K562 (cell line): ENCODE measurements around the gene IZUMO4. TPM values are rescaled to one million over a fixed set of nuclear protein-coding genes. Genes with fewer than 3 reads are reported as not detected.

ENCODE experiments used
- CBX5 ChIP-seq: IDR thresholded peaks from 2 replicates; pipeline ENCODE4 v1.6.1; 2014; ENCODE audit warnings: low read depth, borderline replicate concordance
- CCAR2 ChIP-seq: fragments of 200-400 bp; formaldehyde crosslinking; IDR thresholded peaks from 2 replicates; pipeline ENCODE4 v1.6.1; 2017; ENCODE audit warnings: mild to moderate bottlenecking, low read depth, low read length
- CHD2 ChIP-seq: IDR thresholded peaks from 2 replicates; pipeline ENCODE4 v1.6.1; 2011; ENCODE audit warnings: low read depth, low read length
- XRCC3 ChIP-seq: fragments of 450-650 bp; IDR thresholded peaks from 2 replicates; pipeline ENCODE4 v1.6.1; 2017; ENCODE audit warnings: mild to moderate bottlenecking, moderate library complexity
- YBX1 ChIP-seq: fragments of 450-650 bp; IDR thresholded peaks from 2 replicates; pipeline ENCODE4 v1.7.1; 2016; ENCODE audit warnings: mild to moderate bottlenecking
- polyA plus RNA-seq, 8 experiments: library from polyadenylated mRNA; depleted of rRNA in 4 of 8; stranded (reverse) in 5 of 8; unstranded in 3 of 8; fragments of >200 nt; fragmentation: Nextera tagmentation in 2 of 8; fragmentation: Illumina TruSeq in 1 of 8; extraction: Ambion mirVana in 2 of 8; extraction: Trizol in 1 of 8; gene quantifications; 2 replicates each; pipeline versions ENCODE4 v1.2.1 to v1.2.3, GENCODE V29; 2011 to 2014; ENCODE audit warnings: inconsistent platforms in 1 of 8, missing spikeins in 1 of 8
- total RNA-seq, 7 experiments: library from RNA; depleted of rRNA in 6 of 7; stranded (reverse); fragments of >200 nt in 6 of 7; fragmentation: Illumina TruSeq in 2 of 7; extraction: Trizol in 2 of 7; gene quantifications; 2 replicates each; pipeline versions ENCODE4 v1.2.1 to v1.2.3, GENCODE V29; 2011 to 2021; ENCODE audit warnings: low replicate concordance in 1 of 7
- TF ChIP-seq, protein P1 (sequence below), 2 experiments: fragments of 450-650 bp; IDR thresholded peaks; 2 replicates each; pipeline ENCODE4 v1.6.1; 2018; ENCODE audit warnings: mild to moderate bottlenecking in 2 of 2, low read depth in 1 of 2; ENCODE audit not compliant: partially characterized antibody in 2 of 2
- TF ChIP-seq, protein P2 (sequence below): fragments of 250-450 bp; sonication (Bioruptor Pico); IDR thresholded peaks from 2 replicates; pipeline ENCODE4 v1.5.0; 2020; ENCODE audit warnings: mild to moderate bottlenecking, borderline replicate concordance
- TF ChIP-seq, protein P3 (sequence below): sonication (generic); formaldehyde crosslinking; IDR thresholded peaks from 2 replicates; pipeline ENCODE4 v1.8.1; 2023; ENCODE audit warnings: mild to moderate bottlenecking, missing genetic modification reagents, moderate library complexity
- TF ChIP-seq, protein P4 (sequence below), 2 experiments: fragments of 250-450 bp in 1 of 2; fragments of 450-650 bp in 1 of 2; sonication (Bioruptor Pico) in 1 of 2; IDR thresholded peaks; 2 replicates each; pipeline versions ENCODE4 v1.6.1 to v1.8.0; 2016 to 2021; ENCODE audit warnings: mild to moderate bottlenecking in 2 of 2, moderate library complexity in 2 of 2, missing compliant biosample characterization in 1 of 2, missing genetic modification characterization in 1 of 2
- TF ChIP-seq, protein P5 (sequence below): sonication (generic); formaldehyde crosslinking; IDR thresholded peaks from 2 replicates; pipeline ENCODE4 v1.9.0; 2022; ENCODE audit warnings: mild to moderate bottlenecking, missing genetic modification reagents
- TF ChIP-seq, protein P6 (sequence below): sonication (generic); formaldehyde crosslinking; IDR thresholded peaks from 2 replicates; pipeline ENCODE4 v1.8.0; 2022; ENCODE audit warnings: missing genetic modification reagents, mild to moderate bottlenecking, moderate library complexity, borderline replicate concordance

Gene IZUMO4
- total and polyA plus RNA-seq, 9 of the 15 experiments (the other 6 are each of a cell fraction or from before 2014, with no cell fraction given), result 0.07 to 3.9 (median 1.2) TPM

DNA sequence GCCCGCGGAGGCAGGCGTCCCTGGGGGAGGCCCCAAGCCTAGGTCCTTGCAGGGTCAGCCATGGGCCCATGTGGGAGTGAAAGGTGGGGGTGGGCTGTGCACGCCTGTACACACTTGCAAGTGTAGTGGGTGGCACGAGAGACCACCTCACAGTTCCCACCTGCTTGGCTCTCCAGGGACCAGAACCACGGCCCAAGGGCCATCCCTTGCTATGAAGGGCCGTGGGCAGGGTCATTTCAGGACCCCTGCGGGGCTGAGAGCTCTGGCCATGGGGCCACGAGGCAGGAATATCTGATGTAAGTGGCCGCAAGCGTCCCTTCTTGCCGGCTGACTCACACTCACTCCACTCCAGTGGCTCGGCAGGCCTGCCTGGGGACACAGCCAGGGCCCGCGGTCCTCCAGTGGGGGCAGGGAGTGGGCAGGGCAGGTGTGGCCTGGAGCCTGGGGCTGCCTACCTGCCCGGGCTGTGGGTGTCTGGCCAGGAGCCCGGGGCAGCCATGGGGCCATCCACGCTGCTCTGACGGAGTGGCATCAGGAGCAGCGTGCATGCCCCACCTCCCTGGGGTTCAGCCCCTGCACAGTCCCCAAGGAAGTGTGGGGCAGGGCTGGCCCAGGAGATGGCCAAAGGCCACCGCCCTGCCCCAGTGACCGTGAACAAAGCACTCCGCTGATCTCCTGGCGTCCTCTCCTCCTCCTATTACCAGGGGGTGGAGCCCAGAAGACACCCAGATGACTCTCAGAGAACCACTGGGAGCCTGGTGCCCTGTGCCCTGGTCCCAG, 37.1 kb upstream of the IZUMO4 start (continued):
- TF ChIP-seq, protein P1, sequence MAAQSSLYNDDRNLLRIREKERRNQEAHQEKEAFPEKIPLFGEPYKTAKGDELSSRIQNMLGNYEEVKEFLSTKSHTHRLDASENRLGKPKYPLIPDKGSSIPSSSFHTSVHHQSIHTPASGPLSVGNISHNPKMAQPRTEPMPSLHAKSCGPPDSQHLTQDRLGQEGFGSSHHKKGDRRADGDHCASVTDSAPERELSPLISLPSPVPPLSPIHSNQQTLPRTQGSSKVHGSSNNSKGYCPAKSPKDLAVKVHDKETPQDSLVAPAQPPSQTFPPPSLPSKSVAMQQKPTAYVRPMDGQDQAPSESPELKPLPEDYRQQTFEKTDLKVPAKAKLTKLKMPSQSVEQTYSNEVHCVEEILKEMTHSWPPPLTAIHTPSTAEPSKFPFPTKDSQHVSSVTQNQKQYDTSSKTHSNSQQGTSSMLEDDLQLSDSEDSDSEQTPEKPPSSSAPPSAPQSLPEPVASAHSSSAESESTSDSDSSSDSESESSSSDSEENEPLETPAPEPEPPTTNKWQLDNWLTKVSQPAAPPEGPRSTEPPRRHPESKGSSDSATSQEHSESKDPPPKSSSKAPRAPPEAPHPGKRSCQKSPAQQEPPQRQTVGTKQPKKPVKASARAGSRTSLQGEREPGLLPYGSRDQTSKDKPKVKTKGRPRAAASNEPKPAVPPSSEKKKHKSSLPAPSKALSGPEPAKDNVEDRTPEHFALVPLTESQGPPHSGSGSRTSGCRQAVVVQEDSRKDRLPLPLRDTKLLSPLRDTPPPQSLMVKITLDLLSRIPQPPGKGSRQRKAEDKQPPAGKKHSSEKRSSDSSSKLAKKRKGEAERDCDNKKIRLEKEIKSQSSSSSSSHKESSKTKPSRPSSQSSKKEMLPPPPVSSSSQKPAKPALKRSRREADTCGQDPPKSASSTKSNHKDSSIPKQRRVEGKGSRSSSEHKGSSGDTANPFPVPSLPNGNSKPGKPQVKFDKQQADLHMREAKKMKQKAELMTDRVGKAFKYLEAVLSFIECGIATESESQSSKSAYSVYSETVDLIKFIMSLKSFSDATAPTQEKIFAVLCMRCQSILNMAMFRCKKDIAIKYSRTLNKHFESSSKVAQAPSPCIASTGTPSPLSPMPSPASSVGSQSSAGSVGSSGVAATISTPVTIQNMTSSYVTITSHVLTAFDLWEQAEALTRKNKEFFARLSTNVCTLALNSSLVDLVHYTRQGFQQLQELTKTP (IDR thresholded peaks at IDR 0.05; ENCODE audit: low read depth in 1 of 2, partially characterized antibody in 2 of 2), result peak; percentile 51 to 88
- TF ChIP-seq XRCC3 (no peak), YBX1 (no peak), CHD2 (no peak), CCAR2 (no peak), CBX5 (no peak)
- TF ChIP-seq, protein P2, sequence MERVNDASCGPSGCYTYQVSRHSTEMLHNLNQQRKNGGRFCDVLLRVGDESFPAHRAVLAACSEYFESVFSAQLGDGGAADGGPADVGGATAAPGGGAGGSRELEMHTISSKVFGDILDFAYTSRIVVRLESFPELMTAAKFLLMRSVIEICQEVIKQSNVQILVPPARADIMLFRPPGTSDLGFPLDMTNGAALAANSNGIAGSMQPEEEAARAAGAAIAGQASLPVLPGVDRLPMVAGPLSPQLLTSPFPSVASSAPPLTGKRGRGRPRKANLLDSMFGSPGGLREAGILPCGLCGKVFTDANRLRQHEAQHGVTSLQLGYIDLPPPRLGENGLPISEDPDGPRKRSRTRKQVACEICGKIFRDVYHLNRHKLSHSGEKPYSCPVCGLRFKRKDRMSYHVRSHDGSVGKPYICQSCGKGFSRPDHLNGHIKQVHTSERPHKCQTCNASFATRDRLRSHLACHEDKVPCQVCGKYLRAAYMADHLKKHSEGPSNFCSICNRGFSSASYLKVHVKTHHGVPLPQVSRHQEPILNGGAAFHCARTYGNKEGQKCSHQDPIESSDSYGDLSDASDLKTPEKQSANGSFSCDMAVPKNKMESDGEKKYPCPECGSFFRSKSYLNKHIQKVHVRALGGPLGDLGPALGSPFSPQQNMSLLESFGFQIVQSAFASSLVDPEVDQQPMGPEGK, result peak; percentile 48; the same call in 1 of the 2 replicates
- TF ChIP-seq, protein P3, sequence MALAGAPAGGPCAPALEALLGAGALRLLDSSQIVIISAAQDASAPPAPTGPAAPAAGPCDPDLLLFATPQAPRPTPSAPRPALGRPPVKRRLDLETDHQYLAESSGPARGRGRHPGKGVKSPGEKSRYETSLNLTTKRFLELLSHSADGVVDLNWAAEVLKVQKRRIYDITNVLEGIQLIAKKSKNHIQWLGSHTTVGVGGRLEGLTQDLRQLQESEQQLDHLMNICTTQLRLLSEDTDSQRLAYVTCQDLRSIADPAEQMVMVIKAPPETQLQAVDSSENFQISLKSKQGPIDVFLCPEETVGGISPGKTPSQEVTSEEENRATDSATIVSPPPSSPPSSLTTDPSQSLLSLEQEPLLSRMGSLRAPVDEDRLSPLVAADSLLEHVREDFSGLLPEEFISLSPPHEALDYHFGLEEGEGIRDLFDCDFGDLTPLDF (CRISPR knock-in tag), result no peak
- TF ChIP-seq, protein P4, sequence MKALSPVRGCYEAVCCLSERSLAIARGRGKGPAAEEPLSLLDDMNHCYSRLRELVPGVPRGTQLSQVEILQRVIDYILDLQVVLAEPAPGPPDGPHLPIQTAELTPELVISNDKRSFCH (CRISPR knock-in tag; IDR thresholded peaks at IDR 0.05), result no peak
- TF ChIP-seq, protein P4 (tag; IDR thresholded peaks at IDR 0.05), result peak; percentile 94
- TF ChIP-seq, protein P5, sequence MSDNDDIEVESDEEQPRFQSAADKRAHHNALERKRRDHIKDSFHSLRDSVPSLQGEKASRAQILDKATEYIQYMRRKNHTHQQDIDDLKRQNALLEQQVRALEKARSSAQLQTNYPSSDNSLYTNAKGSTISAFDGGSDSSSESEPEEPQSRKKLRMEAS (CRISPR knock-in tag), result peak; percentile 95
- TF ChIP-seq, protein P6, sequence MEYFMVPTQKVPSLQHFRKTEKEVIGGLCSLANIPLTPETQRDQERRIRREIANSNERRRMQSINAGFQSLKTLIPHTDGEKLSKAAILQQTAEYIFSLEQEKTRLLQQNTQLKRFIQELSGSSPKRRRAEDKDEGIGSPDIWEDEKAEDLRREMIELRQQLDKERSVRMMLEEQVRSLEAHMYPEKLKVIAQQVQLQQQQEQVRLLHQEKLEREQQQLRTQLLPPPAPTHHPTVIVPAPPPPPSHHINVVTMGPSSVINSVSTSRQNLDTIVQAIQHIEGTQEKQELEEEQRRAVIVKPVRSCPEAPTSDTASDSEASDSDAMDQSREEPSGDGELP, result peak; percentile 93
